ENCODE data around the gene TCAF1. TPM values are rescaled to one million over a fixed set of nuclear protein-coding genes. Genes with fewer than 3 reads are reported as not detected.

Gene TCAF1
- total RNA-seq, 1 donor from 2014 or later, result 30.9 TPM

GRCh38 chr7:143929224-143929920, 27.4 kb upstream of the TCAF1 start:
- peaks cover 0 to 6% of the 10 kb centered on the region in 2 donors for H3K9me3 ChIP-seq
- H3K36me3 ChIP-seq, result no peaks in the 10 kb centered on the region
- no peaks in the 10 kb centered on the region for H3K27me3 ChIP-seq
- intact Hi-C loops (cut with DNase I), result no loop called here
- no peak overlapping the region for H3K27ac ChIP-seq
- TF ChIP-seq CTCF (IDR thresholded peaks at IDR 0.05), result no peak
- no peak for DNase-seq (ENCODE audit: low spot score in 2 of 2)
- H3K4me1 ChIP-seq, result no peaks in the 10 kb centered on the region
- H3K4me3 ChIP-seq, result no peak overlapping the region

GRCh38 chr7:143924851-143925250, 22.9 kb upstream of the TCAF1 start:
- H3K4me3 ChIP-seq, result no peak overlapping the region
- intact Hi-C loops (cut with DNase I), result no loop called here
- no peaks in the 10 kb centered on the region for H3K9me3 ChIP-seq
- TF ChIP-seq CTCF (IDR thresholded peaks at IDR 0.05), result no peak
- H3K4me1 ChIP-seq, result no peaks in the 10 kb centered on the region
- no peak overlapping the region for H3K27ac ChIP-seq
- no peak for DNase-seq (ENCODE audit: low spot score in 2 of 2)
- no peaks in the 10 kb centered on the region for H3K36me3 ChIP-seq
- H3K27me3 ChIP-seq, result no peaks in the 10 kb centered on the region

- no peak for DNase-seq (ENCODE audit: low spot score in 2 of 2)
- Histone ChIP-seq H3K4me1 (no peaks in the 10 kb centered on the region), H3K36me3 (no peaks in the 10 kb centered on the region), H3K9me3 (no peaks in the 10 kb centered on the region), H3K27ac (no peak overlapping the region), H3K4me3 (no peak overlapping the region), H3K27me3 (no peaks in the 10 kb centered on the region)
- intact Hi-C loops (cut with DNase I), result no loop called here
- TF ChIP-seq CTCF (IDR thresholded peaks at IDR 0.05), result no peak
These were observed 13.1 kb upstream of the TCAF1 start for GRCh38 chr7:143914938-143915652.

- DNase-seq (ENCODE audit: low spot score in 2 of 2), result no peak
- Histone ChIP-seq H3K4me3 (no peak overlapping the region), H3K9me3 (no peaks in the 10 kb centered on the region), H3K4me1 (no peaks in the 10 kb centered on the region), H3K27ac (no peak overlapping the region), H3K36me3 (no peaks in the 10 kb centered on the region), H3K27me3 (no peaks in the 10 kb centered on the region)
- TF ChIP-seq CTCF (IDR thresholded peaks at IDR 0.05), result no peak
- intact Hi-C loops (cut with DNase I), result no loop called here
These were observed 12.1 kb upstream of the TCAF1 start for GRCh38 chr7:143913945-143914615.

- H3K9me3 ChIP-seq, result no peaks in the 10 kb centered on the region
- intact Hi-C loops (cut with DNase I), result no loop called here
- DNase-seq (ENCODE audit: low spot score in 2 of 2), result no peak
- TF ChIP-seq CTCF (IDR thresholded peaks at IDR 0.05), result no peak
- H3K27ac ChIP-seq, result no peak overlapping the region
- no peaks in the 10 kb centered on the region for H3K4me1 ChIP-seq
- no peaks in the 10 kb centered on the region for H3K36me3 ChIP-seq
- no peak overlapping the region for H3K4me3 ChIP-seq
- H3K27me3 ChIP-seq, result no peaks in the 10 kb centered on the region
These were observed 8.7 kb upstream of the TCAF1 start for GRCh38 chr7:143910473-143911248.
